Uterus (tissue), 2 donors: ENCODE results near the gene LNX2.

ENCODE experiments used
- POLR2A ChIP-seq, 2 donors: fragments of 450-650 bp; IDR thresholded peaks; one replicate each; pipeline ENCODE4 v1.6.1; 2016; ENCODE audit warnings: antibody characterized with exemption in 2 of 2, mild to moderate bottlenecking in 1 of 2, moderate library complexity in 1 of 2
- TF ChIP-seq, protein P1 (sequence below), 4 experiments: fragments of 200-600 bp in 2 of 4; fragments of 450-650 bp in 2 of 4; sonication (generic) in 2 of 4; IDR thresholded peaks; one replicate each; pipeline ENCODE4 v1.5.1; 2016 to 2019; ENCODE audit warnings: antibody characterized with exemption in 4 of 4, mild to moderate bottlenecking in 2 of 4, moderate library complexity in 1 of 4

DNA sequence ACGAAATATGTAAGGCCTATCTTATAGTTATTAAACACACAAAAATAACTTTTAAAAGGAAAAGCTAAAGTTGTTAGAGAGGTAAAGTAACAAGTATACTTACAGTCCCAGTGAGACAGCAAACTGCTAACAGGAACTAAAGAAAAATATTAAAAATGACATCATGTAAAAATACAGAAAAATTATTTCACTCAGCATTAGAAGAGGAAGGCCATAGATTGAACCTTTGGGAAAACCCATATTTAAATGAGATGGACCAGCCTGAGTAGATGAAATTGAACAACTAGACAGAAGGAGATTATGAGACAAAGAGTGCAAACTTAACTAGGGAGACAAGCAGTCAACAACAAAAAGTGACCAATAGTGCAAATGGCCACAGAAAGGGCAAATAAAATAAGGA, 49.4 kb downstream of the LNX2 start:
- TF ChIP-seq, protein P1, sequence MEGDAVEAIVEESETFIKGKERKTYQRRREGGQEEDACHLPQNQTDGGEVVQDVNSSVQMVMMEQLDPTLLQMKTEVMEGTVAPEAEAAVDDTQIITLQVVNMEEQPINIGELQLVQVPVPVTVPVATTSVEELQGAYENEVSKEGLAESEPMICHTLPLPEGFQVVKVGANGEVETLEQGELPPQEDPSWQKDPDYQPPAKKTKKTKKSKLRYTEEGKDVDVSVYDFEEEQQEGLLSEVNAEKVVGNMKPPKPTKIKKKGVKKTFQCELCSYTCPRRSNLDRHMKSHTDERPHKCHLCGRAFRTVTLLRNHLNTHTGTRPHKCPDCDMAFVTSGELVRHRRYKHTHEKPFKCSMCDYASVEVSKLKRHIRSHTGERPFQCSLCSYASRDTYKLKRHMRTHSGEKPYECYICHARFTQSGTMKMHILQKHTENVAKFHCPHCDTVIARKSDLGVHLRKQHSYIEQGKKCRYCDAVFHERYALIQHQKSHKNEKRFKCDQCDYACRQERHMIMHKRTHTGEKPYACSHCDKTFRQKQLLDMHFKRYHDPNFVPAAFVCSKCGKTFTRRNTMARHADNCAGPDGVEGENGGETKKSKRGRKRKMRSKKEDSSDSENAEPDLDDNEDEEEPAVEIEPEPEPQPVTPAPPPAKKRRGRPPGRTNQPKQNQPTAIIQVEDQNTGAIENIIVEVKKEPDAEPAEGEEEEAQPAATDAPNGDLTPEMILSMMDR (IDR thresholded peaks at IDR 0.05), result no peak
- no peak for TF ChIP-seq POLR2A (IDR thresholded peaks at IDR 0.05)
